GM21447 (cell line): ENCODE measurements around the gene KREMEN1.

Experiments used
- ATAC-seq: cut with Tn5 transposase; IDR thresholded peaks from one replicate; pipeline ENCODE4 v1.9.1; 2021; ENCODE audit not compliant: unreplicated experiment

KREMEN1 gene

GRCh38 chr22:29204455-29205183 lies 131.8 kb downstream of the KREMEN1 start:
- ATAC-seq = no peak

- no peak for ATAC-seq
Measured at GRCh38 chr22:29205252-29205593, 132.4 kb downstream of the KREMEN1 start.

- no peak for ATAC-seq
Measured at GRCh38 chr22:29205594-29206371, 132.9 kb downstream of the KREMEN1 start, which contains the start of gene EMID1. TSS of gene EMID1 (plus strand) at chr22:29205896. CDS start at chr22:29206039, 143 bp downstream.

GRCh38 chr22:29206372-29207242 lies 133.8 kb downstream of the KREMEN1 start:
- no peak for ATAC-seq

GRCh38 chr22:29207243-29207550 lies 134.4 kb downstream of the KREMEN1 start:
- ATAC-seq = no peak

GRCh38 chr22:29207562-29208501 lies 135.0 kb downstream of the KREMEN1 start:
- no peak for ATAC-seq

- ATAC-seq = no peak
Measured at GRCh38 chr22:29208502-29208862, 135.6 kb downstream of the KREMEN1 start.

GRCh38 chr22:29208879-29209623 lies 136.2 kb downstream of the KREMEN1 start:
- ATAC-seq = no peak

GRCh38 chr22:29209624-29209929 lies 136.7 kb downstream of the KREMEN1 start:
- no peak for ATAC-seq

- no peak for ATAC-seq
Measured at GRCh38 chr22:29211066-29211465, 138.2 kb downstream of the KREMEN1 start.

GRCh38 chr22:29211466-29211865 lies 138.6 kb downstream of the KREMEN1 start:
- ATAC-seq = no peak

- no peak for ATAC-seq
Measured at GRCh38 chr22:29212743-29213142, 139.9 kb downstream of the KREMEN1 start.

- ATAC-seq = no peak
Measured at GRCh38 chr22:29213493-29213892, 140.7 kb downstream of the KREMEN1 start.

GRCh38 chr22:29214232-29214631 lies 141.4 kb downstream of the KREMEN1 start:
- ATAC-seq = no peak

GRCh38 chr22:29215012-29215860 lies 142.4 kb downstream of the KREMEN1 start:
- ATAC-seq = no peak

GRCh38 chr22:29216011-29216872 lies 143.4 kb downstream of the KREMEN1 start:
- no peak for ATAC-seq

GRCh38 chr22:29216873-29217666 lies 144.2 kb downstream of the KREMEN1 start:
- ATAC-seq = no peak
